Measurements from ENCODE around the gene ODC1. TPM values are rescaled to one million over a fixed set of nuclear protein-coding genes. Genes with fewer than 3 reads are reported as not detected.

The ODC1 gene
- total RNA-seq, 1 experiment from 2014 or later: 78.4 TPM

DNA sequence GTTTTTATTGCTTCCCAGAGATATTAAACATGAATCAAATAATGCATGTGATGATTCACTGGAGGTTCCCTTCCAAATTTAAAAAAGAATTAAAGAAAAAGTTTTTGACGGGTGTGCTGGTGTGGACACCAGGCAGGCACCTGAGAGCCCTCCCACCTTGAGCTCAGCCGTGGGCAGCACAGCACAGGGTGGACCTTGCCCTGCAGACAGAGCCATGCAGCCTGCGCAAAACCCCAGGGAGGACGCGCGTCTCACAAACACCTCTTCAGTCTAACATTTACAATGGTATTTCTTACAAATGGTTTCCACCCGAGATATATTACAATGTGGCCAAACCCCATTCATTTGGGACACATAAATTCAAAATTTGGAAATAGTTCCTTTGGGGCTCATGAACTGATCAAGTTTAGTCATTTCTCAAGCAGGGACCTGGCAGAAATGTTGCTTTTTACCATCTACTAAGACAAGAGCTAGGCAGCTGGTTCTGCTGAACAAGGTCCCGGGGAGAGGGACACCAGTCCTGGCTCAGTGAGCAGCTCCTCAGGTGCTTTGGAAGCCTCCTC lies 45.4 kb downstream of the ODC1 start:
- Mint-ChIP-seq H3K36me3 (ENCODE audit: insufficient read depth, unreplicated experiment) (peaks cover 11% of the 10 kb centered on the region), H3K9me3 (ENCODE audit: low read depth, unreplicated experiment) (no peaks in the 10 kb centered on the region), H3K4me1 (ENCODE audit: low read depth, unreplicated experiment) (peaks cover 53% of the 10 kb centered on the region), H3K4me3 (ENCODE audit: low read depth, unreplicated experiment) (no peak overlapping the region), H3K27me3 (ENCODE audit: unreplicated experiment) (no peaks in the 10 kb centered on the region), H3K27ac (ENCODE audit: unreplicated experiment) (no peak overlapping the region)
- no TSS peak for BruUV-seq (replicated peaks)
- TF ChIP-seq, protein P1, sequence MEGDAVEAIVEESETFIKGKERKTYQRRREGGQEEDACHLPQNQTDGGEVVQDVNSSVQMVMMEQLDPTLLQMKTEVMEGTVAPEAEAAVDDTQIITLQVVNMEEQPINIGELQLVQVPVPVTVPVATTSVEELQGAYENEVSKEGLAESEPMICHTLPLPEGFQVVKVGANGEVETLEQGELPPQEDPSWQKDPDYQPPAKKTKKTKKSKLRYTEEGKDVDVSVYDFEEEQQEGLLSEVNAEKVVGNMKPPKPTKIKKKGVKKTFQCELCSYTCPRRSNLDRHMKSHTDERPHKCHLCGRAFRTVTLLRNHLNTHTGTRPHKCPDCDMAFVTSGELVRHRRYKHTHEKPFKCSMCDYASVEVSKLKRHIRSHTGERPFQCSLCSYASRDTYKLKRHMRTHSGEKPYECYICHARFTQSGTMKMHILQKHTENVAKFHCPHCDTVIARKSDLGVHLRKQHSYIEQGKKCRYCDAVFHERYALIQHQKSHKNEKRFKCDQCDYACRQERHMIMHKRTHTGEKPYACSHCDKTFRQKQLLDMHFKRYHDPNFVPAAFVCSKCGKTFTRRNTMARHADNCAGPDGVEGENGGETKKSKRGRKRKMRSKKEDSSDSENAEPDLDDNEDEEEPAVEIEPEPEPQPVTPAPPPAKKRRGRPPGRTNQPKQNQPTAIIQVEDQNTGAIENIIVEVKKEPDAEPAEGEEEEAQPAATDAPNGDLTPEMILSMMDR (IDR thresholded peaks at IDR 0.05; ENCODE audit: unreplicated experiment): no peak
- CTCF ChIA-PET: no interaction called here
- intact Hi-C loops (cut with micrococcal nuclease; ENCODE audit: unreplicated experiment): no loop called here
- DNase-seq: no peak

DNA sequence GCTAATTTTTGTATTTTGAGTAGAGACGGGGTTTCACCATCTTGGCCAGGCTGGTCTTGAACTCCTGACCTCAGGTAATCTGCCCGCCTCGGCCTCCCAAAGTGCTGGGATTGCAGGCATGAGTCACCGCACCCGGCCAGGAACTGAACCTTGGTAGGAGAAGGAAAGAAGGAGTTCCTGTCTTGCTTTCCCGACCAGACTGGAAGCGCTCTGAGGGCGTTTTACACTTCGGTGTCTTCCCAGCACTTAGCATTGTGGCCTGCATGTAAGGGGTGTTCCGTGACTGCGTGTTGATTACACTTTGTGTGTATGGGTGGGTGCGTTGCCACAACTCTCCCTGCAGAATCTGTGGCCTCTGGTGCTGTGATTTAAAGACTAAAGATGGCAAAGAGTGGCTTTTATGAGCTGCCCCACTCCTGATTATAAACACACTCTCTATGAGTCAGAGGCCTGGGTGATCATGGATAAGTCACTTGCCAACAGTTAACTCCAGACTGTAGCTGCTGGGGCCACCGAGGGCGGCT lies 46.0 kb downstream of the ODC1 start:
- intact Hi-C loops (cut with micrococcal nuclease; ENCODE audit: unreplicated experiment): no loop called here
- peaks cover 5% of the 10 kb centered on the region for H3K36me3 Mint-ChIP-seq (ENCODE audit: insufficient read depth, unreplicated experiment)
- DNase-seq: no peak
- no peaks in the 10 kb centered on the region for H3K9me3 Mint-ChIP-seq (ENCODE audit: low read depth, unreplicated experiment)
- CTCF ChIA-PET: no interaction called here
- no peak overlapping the region for H3K4me3 Mint-ChIP-seq (ENCODE audit: low read depth, unreplicated experiment)
- BruUV-seq (replicated peaks): no TSS peak
- H3K4me1 Mint-ChIP-seq (ENCODE audit: low read depth, unreplicated experiment): peaks cover 47% of the 10 kb centered on the region
- H3K27me3 Mint-ChIP-seq (ENCODE audit: unreplicated experiment): no peaks in the 10 kb centered on the region
- no peak overlapping the region for H3K27ac Mint-ChIP-seq (ENCODE audit: unreplicated experiment)
- TF ChIP-seq, protein P1 (IDR thresholded peaks at IDR 0.05; ENCODE audit: unreplicated experiment): no peak

- DNase-seq: no peak
- TF ChIP-seq, protein P1 (IDR thresholded peaks at IDR 0.05; ENCODE audit: unreplicated experiment): no peak
- Mint-ChIP-seq H3K36me3 (ENCODE audit: insufficient read depth, unreplicated experiment) (no peaks in the 10 kb centered on the region), H3K4me1 (ENCODE audit: low read depth, unreplicated experiment) (peaks cover 38% of the 10 kb centered on the region), H3K4me3 (ENCODE audit: low read depth, unreplicated experiment) (no peak overlapping the region), H3K27ac (ENCODE audit: unreplicated experiment) (no peak overlapping the region), H3K27me3 (ENCODE audit: unreplicated experiment) (no peaks in the 10 kb centered on the region), H3K9me3 (ENCODE audit: low read depth, unreplicated experiment) (no peaks in the 10 kb centered on the region)
- intact Hi-C loops (cut with micrococcal nuclease; ENCODE audit: unreplicated experiment): no loop called here
- no TSS peak for BruUV-seq (replicated peaks)
- CTCF ChIA-PET: no interaction called here
Observed at GRCh38 chr2:10400978-10401951, 46.9 kb downstream of the ODC1 start.

DNA sequence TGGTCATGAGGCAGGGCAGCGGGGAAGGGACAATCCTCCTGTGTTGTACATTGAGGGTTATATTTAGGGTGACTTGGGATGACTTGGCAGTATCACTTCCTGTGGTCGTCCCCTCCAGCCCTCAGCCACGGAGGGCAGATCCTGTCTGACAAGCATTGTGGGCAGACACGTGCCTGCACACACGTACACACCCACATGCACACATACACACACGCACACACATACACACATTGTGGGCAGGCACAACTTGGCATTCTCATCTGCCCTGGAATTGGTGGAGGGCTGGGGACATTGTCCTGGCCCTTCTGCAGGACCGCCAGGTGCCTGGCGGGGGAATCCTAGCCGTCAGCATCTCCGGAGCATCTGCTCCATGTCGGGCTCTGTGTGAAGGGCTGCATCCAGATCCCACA lies 47.6 kb downstream of the ODC1 start:
- no peaks in the 10 kb centered on the region for H3K36me3 Mint-ChIP-seq (ENCODE audit: insufficient read depth, unreplicated experiment)
- no TSS peak for BruUV-seq (replicated peaks)
- H3K27ac Mint-ChIP-seq (ENCODE audit: unreplicated experiment): no peak overlapping the region
- intact Hi-C loops (cut with micrococcal nuclease; ENCODE audit: unreplicated experiment): no loop called here
- TF ChIP-seq, protein P1 (IDR thresholded peaks at IDR 0.05; ENCODE audit: unreplicated experiment): no peak
- no peak for DNase-seq
- peaks cover 34% of the 10 kb centered on the region for H3K4me1 Mint-ChIP-seq (ENCODE audit: low read depth, unreplicated experiment)
- CTCF ChIA-PET: no interaction called here
- no peak overlapping the region for H3K4me3 Mint-ChIP-seq (ENCODE audit: low read depth, unreplicated experiment)
- H3K9me3 Mint-ChIP-seq (ENCODE audit: low read depth, unreplicated experiment): no peaks in the 10 kb centered on the region
- H3K27me3 Mint-ChIP-seq (ENCODE audit: unreplicated experiment): no peaks in the 10 kb centered on the region

Measured in Calu3 (cell line).